Hematopoietic multipotent progenitor cell treated with erythropoietin and hydrocortisone succinate and interleukin-3 and kit ligand, for 17 days (in vitro differentiated cells): ENCODE measurements around the gene KAZN.
A peak's percentile ranks its signal among the peaks of the same experiment; 100 is the strongest.

Experiments
- DNase-seq: peaks from one replicate; pipeline ENCODE4 v3.0.0-alpha.2; 2015; ENCODE audit warnings: low spot score

KAZN gene

GRCh38 chr1:14913482-14914177, 315.1 kb downstream of the KAZN start:
- DNase-seq, result no peak

- no peak for DNase-seq
Observed at GRCh38 chr1:14914351-14914988, 316.0 kb downstream of the KAZN start.

- DNase-seq, result peak; percentile 37
Observed at GRCh38 chr1:14915356-14916054, 317.0 kb downstream of the KAZN start.

GRCh38 chr1:14919289-14919688, 320.8 kb downstream of the KAZN start:
- no peak for DNase-seq

GRCh38 chr1:14919751-14920150, 321.3 kb downstream of the KAZN start:
- DNase-seq, result no peak

DNA sequence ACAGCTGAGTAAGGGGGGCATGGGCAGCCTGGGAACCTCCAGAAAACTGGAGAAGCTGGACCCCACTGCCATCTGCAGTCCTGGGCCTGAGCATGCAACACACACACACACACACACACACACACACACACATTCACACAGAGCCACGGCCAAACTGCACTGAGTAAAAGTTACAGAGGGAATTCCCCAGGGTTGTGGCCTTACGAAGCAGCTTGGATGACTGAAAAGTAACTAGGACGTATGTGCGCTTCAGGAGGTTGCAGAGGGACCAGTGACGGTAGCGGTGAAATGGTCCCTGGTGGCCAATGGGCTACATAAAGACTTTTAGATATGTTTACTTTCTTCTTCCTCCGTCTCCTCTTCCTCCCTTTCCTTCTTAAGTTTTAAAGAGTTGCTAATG, 322.6 kb downstream of the KAZN start:
- no peak for DNase-seq

GRCh38 chr1:14922942-14923726, 324.6 kb downstream of the KAZN start:
- no peak for DNase-seq

- no peak for DNase-seq
Observed at GRCh38 chr1:14923727-14924452, 325.4 kb downstream of the KAZN start.

DNA sequence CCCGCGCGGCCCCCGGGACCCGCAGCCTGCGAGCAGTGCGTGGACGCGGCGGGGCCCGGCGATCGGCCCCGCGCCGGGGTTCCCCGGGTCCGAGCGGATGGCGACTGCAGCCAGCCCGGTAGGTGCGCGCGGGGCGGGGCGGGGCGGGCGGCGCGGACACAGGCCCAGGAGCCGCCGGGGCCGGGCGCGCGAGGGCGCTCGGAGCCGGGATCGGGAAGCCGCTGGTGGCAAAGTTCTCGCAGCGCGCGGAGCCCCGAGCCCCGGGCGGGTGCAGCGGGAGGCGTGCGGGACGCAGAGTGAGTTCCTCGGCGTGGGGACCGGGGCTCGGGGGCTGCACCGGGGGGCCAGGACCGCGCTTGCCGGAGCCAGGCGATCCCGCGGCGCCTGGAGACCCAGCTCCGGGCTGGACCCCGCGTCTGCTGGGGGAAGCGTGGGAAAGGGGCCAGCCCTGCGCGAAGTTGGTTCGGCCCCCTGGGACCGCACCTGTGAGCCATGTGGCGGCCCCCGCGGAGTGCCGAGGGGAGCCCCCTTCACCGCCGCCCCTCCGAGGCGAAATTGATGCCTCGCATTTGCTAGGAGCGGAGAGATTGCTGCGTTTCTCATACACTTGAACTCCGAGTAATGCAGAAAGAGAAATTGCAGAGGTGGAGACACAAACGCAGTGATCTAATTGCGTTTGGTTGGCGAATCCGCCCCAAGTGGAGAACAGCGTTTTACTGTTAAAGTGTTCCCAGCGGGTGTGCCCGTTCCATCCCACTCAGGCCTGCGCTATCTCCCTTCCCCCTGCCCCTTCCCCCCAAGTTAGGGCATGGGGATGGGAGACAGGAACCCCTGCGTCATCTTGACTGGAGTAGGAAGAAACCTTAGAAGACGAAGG, 326.2 kb downstream of the KAZN start:
- DNase-seq, result no peak

DNA sequence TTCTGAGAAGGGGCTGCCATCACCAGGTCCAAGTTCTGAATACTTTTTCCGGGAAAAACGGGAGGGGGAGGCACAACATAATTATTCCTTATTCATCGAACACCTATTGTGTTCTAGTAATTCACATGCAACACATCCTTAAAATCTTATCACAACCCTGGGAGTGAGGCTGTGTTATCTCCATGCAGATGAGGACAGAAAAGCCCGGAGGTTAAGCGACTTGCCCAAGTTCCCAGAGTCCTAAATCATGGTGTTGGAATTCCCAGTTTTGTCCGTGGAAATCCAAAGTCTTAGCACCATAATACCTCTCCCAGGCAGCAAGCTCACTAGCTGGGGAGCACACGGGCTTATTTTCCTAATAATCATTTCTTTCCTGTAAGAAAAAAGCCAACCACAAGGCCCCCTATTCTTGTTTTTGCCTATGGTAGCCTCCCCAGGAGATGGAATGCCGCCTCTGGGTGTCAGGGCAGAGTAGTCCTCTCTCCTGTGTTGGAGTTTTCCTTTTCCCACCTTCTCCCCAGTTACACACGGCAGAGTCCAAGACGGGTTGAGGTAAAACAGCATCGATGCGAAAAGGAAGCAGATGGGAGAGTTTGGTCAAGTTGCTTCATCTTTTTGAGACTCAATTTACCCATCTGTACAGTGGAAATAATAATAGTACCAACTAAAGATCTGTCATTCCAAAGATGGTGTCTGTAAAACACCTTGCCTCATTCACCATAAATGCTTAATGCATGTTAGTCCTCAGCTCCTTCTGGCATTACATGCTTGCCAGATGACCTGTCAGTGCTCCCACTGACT, 327.1 kb downstream of the KAZN start:
- DNase-seq, result no peak

DNA sequence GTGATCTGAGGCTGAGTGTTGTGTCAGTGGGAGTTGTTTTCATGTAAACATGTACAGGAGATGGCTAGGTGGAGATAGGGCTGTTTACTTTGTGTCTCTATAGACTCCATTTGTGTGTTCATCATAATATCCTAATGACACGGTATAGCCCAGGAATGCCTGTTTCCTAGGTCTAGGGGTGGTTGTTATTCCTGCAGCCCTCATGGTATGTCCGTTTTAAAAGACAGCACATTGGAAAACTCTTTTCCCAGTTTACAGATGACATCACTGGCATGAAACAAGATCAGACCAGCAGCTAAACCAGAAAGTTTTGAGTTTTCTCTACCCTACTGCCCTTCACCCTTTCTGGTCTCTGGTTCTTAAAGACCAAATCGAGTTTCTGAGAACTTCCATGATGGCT, 327.7 kb downstream of the KAZN start:
- no peak for DNase-seq

- no peak for DNase-seq
Observed at GRCh38 chr1:14926818-14927575, 328.5 kb downstream of the KAZN start.

DNA sequence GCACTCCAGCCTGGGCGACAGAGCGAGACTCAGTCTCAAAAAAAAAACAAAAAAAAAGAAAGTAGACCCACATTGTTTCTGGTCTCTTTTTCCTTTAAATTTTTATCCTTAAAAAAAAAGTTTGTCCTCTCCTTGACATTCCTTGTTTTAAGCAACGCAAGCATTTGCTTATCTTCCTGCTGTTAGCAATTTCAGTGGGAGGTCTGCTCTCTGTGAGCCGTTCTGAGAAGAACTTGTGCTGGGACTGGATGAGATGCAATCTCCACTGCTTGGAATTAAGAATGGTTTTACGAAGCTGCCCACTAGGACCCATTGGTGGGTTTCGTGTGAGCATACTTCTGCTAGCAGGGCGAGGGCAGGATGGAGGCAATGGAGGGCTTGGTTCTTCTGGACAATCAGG, 329.9 kb downstream of the KAZN start:
- no peak for DNase-seq

GRCh38 chr1:14928886-14929546, 330.5 kb downstream of the KAZN start:
- no peak for DNase-seq

GRCh38 chr1:14929547-14930246, 331.2 kb downstream of the KAZN start:
- DNase-seq, result no peak

- no peak for DNase-seq
Observed at GRCh38 chr1:14930247-14930965, 331.9 kb downstream of the KAZN start.

GRCh38 chr1:14932034-14932638, 333.7 kb downstream of the KAZN start:
- DNase-seq, result no peak
